A549 (cell line): Measurements from ENCODE around the gene MTMR11. TPM values are rescaled to one million over a fixed set of nuclear protein-coding genes. Genes with fewer than 3 reads are reported as not detected.

Experiments
- ATAC-seq, 2 experiments: fragments of 200-7000 bp in 1 of 2; fragments of >200 bp in 1 of 2; cut with Nextera tagmentation in 1 of 2; cut with Tn5 transposase in 1 of 2; 3 replicates each; pipeline versions ENCODE4 v1.8.0 to v1.9.1; 2018 to 2020; ENCODE audit warnings: mild to moderate bottlenecking in 1 of 2, moderate library complexity in 1 of 2
- CTCF ChIA-PET: fragments of 300-600 bp; sonication (Branson Sonifier 250); formaldehyde crosslinking; extraction: SDS; loops from one replicate; lab custom pipeline; 2021; ENCODE audit warnings: antibody characterized with exemption, inconsistent platforms; lab: Yijun Ruan, JAX
- POLR2A ChIA-PET: fragments of 350-600 bp; formaldehyde crosslinking; extraction: SDS; loops from one replicate; lab custom pipeline; 2021; ENCODE audit warnings: antibody characterized with exemption, inconsistent platforms; lab: Yijun Ruan, JAX
- DNase-seq, 2 experiments: peaks; one replicate each; pipeline versions ENCODE4 v3.0.0 to v3.0.0-alpha.2; 2011 to 2016; ENCODE audit warnings: low read depth in 1 of 2, low spot score in 1 of 2
- FAIRE-seq: peaks from 2 replicates; lab custom pipeline; 2011; peaks lifted over from hg19 to GRCh38; lab: Jason Lieb, UNC
- H3K27ac ChIP-seq, 2 experiments: fragments of >200 bp; sonication (Bioruptor Twin); formaldehyde crosslinking; 3 replicates each; pipeline ENCODE4 v1.5.1; 2016 to 2017
- H3K4me1 ChIP-seq: fragments of >200 bp; sonication (Bioruptor Twin); formaldehyde crosslinking; 3 replicates; pipeline ENCODE4 v1.6.1; 2016
- H3K4me2 ChIP-seq: fragments of >200 bp; sonication (Bioruptor Twin); formaldehyde crosslinking; 3 replicates; pipeline ENCODE4 v1.6.1; 2016
- H3K4me3 ChIP-seq: fragments of >200 bp; sonication (Bioruptor Twin); formaldehyde crosslinking; 3 replicates; pipeline ENCODE4 v1.5.1; 2016
- H3K9me3 ChIP-seq: fragments of >200 bp; sonication (Bioruptor Twin); formaldehyde crosslinking; 3 replicates; pipeline ENCODE4 v1.6.1; 2016
- BHLHE40 ChIP-seq: IDR thresholded peaks from 2 replicates; pipeline ENCODE4 v1.6.1; 2012; ENCODE audit warnings: low read depth, low read length, inconsistent platforms
- EHF ChIP-seq: fragments of 250-450 bp; sonication (Bioruptor Pico); IDR thresholded peaks from 2 replicates; pipeline ENCODE4 v1.5.0; 2020; ENCODE audit warnings: mild to moderate bottlenecking
- ESRRA ChIP-seq: fragments of 150-350 bp; IDR thresholded peaks from 2 replicates; pipeline ENCODE4 v1.6.1; 2014; ENCODE audit warnings: mild to moderate bottlenecking, low read length, borderline replicate concordance
- FOSL2 ChIP-seq, 2 experiments: fragments of 450-650 bp in 1 of 2; fragments of >200 bp in 1 of 2; sonication (Bioruptor Twin) in 1 of 2; formaldehyde crosslinking; IDR thresholded peaks; 2 replicates each; pipeline versions ENCODE4 v1.5.0 to v1.6.1; 2016 to 2020; ENCODE audit warnings: mild to moderate bottlenecking in 1 of 2, moderate library complexity in 1 of 2
- HOXA7 ChIP-seq: fragments of 250-450 bp; sonication (Bioruptor Pico); IDR thresholded peaks from 2 replicates; pipeline ENCODE4 v1.5.0; 2020; ENCODE audit warnings: mild to moderate bottlenecking, moderate library complexity
- KDM5A ChIP-seq: fragments of 200-600 bp; sonication (generic); IDR thresholded peaks from 2 replicates; pipeline ENCODE4 v1.6.1; 2016; ENCODE audit warnings: antibody characterized with exemption, mild to moderate bottlenecking
- MYC ChIP-seq: IDR thresholded peaks from 2 replicates; pipeline ENCODE4 v1.6.1; 2012; ENCODE audit warnings: mild to moderate bottlenecking, inconsistent platforms, low read length, improper control_type of control experiment, borderline replicate concordance
- NFE2L2 ChIP-seq: fragments of 150-350 bp; conservative IDR thresholded peaks from 2 replicates; pipeline ENCODE4 v1.6.1; 2014; ENCODE audit warnings: low read length
- PHF8 ChIP-seq: fragments of 200-600 bp; sonication (generic); IDR thresholded peaks from 2 replicates; pipeline ENCODE4 v1.6.1; 2016; ENCODE audit warnings: low read depth, mild to moderate bottlenecking, antibody characterized with exemption, moderate library complexity, borderline replicate concordance
- POLR2A ChIP-seq: IDR thresholded peaks from 2 replicates; pipeline ENCODE4 v1.6.1; 2012; ENCODE audit warnings: mild to moderate bottlenecking, low read length
- RAD21 ChIP-seq, 2 experiments: fragments of >200 bp in 1 of 2; sonication (Bioruptor Twin) in 1 of 2; formaldehyde crosslinking in 1 of 2; IDR thresholded peaks in 1 of 2; conservative IDR thresholded peaks in 1 of 2; 2 replicates in 1 of 2; 3 replicates in 1 of 2; pipeline ENCODE4 v1.6.1; 2012 to 2018; ENCODE audit warnings: inconsistent platforms in 1 of 2
- RARB ChIP-seq: fragments of 250-450 bp; sonication (Bioruptor Pico); IDR thresholded peaks from 2 replicates; pipeline ENCODE4 v1.8.0; 2021; ENCODE audit warnings: mild to moderate bottlenecking, moderate library complexity
- RCOR1 ChIP-seq: fragments of 150-350 bp; IDR thresholded peaks from 2 replicates; pipeline ENCODE4 v1.6.1; 2014; ENCODE audit warnings: antibody characterized with exemption, low read length, low read depth
- RFX5 ChIP-seq: fragments of 450-650 bp; IDR thresholded peaks from 2 replicates; pipeline ENCODE4 v1.7.1; 2014; ENCODE audit warnings: antibody characterized with exemption, mild to moderate bottlenecking, moderate library complexity
- SMC3 ChIP-seq: fragments of >200 bp; sonication (Bioruptor Twin); formaldehyde crosslinking; IDR thresholded peaks from 3 replicates; pipeline ENCODE4 v1.6.1; 2018; ENCODE audit warnings: inconsistent platforms
- TFCP2L1 ChIP-seq: fragments of 250-450 bp; sonication (Bioruptor Pico); IDR thresholded peaks from 2 replicates; pipeline ENCODE4 v1.5.0; 2021; ENCODE audit warnings: mild to moderate bottlenecking
- ZSCAN20 ChIP-seq: fragments of 250-450 bp; sonication (Bioruptor Pico); IDR thresholded peaks from 2 replicates; pipeline ENCODE4 v1.8.0; 2022; ENCODE audit warnings: mild to moderate bottlenecking, moderate library complexity
- WGBS: methylation state at CpG from one replicate; pipeline ENCODE4 v1.1.6; 2017; ENCODE audit errors: missing lambda C conversion rate; 5-methylcytosine and 5-hydroxymethylcytosine counted together
- polyA plus RNA-seq, 4 experiments: library from polyadenylated mRNA; depleted of rRNA in 3 of 4; stranded (reverse); fragments of >200 nt; fragmentation: RNase III in 1 of 4; extraction: RNeasy Plus Mini Kit Qiagen cat#74134 plus additional on column Dnase treatment in 1 of 4; gene quantifications; 2 replicates in 3 of 4; 3 replicates in 1 of 4; pipeline ENCODE4 v1.2.3, GENCODE V29; 2011 to 2017
- TF ChIP-seq, protein P1 (sequence below): fragments of 450-650 bp; IDR thresholded peaks from 2 replicates; pipeline ENCODE4 v1.6.1; 2014; ENCODE audit warnings: antibody characterized with exemption
- TF ChIP-seq, protein P2 (sequence below): IDR thresholded peaks from 2 replicates; pipeline ENCODE4 v1.6.1; 2012
- TF ChIP-seq, protein P3 (sequence below): IDR thresholded peaks from 2 replicates; pipeline ENCODE4 v1.6.1; 2012
- TF ChIP-seq, protein P4 (sequence below): fragments of >200 bp; sonication (Bioruptor Twin); formaldehyde crosslinking; IDR thresholded peaks from 3 replicates; pipeline ENCODE4 v1.5.1; 2016
- TF ChIP-seq, protein P5 (sequence below): fragments of >200 bp; sonication (Bioruptor Twin); formaldehyde crosslinking; IDR thresholded peaks from 3 replicates; pipeline ENCODE4 v1.6.1; 2016

MTMR11 gene
- polyA plus RNA-seq, 2 of the 4 experiments (the other 2 are of a cell fraction), result 16.2 to 31.2 TPM

DNA sequence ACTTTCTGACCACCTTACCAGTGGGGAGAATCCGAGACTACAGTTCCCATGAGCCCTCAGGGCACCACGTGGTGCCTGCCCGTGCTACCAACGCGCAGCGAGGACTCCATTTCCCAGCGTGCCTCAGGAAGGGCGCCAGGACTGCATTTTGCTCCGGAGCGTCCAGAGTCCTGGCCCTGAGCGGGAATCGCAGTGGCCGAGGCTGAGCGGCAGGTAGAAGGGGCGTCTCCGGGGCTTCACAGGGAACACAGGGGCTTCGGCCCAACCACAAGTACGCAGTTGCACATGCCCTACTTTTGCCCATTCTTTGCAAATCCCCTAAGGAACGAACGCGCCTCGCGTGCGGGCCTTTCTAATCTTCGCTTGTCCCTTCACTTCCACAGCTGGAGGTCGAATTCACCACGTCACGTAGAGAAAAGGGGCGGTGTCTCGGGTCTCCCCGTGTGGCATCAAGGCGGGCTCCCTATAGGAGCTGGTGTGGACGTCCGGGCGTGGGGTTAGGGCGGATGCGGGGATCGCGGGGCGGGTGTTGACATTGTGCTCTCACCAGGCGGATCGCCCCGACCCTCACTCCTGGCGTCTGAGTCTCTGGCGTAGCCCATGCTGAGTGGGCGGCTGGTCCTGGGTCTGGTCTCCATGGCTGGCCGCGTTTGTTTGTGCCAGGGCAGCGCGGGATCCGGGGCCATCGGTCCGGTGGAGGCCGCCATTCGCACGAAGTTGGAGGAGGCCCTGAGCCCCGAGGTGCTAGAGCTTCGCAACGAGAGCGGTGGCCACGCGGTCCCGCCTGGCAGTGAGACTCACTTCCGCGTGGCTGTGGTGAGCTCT, 37.0 kb downstream of the MTMR11 start, which contains the start of gene BOLA1 (continued):
- TF ChIP-seq, protein P1, sequence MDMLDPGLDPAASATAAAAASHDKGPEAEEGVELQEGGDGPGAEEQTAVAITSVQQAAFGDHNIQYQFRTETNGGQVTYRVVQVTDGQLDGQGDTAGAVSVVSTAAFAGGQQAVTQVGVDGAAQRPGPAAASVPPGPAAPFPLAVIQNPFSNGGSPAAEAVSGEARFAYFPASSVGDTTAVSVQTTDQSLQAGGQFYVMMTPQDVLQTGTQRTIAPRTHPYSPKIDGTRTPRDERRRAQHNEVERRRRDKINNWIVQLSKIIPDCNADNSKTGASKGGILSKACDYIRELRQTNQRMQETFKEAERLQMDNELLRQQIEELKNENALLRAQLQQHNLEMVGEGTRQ, result peak; percentile 96
- TF ChIP-seq, protein P2, sequence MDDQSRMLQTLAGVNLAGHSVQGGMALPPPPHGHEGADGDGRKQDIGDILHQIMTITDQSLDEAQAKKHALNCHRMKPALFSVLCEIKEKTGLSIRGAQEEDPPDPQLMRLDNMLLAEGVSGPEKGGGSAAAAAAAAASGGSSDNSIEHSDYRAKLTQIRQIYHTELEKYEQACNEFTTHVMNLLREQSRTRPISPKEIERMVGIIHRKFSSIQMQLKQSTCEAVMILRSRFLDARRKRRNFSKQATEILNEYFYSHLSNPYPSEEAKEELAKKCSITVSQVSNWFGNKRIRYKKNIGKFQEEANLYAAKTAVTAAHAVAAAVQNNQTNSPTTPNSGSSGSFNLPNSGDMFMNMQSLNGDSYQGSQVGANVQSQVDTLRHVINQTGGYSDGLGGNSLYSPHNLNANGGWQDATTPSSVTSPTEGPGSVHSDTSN, result no peak
- no peak for TF ChIP-seq RARB
- TF ChIP-seq, all 56 proteins: peak for 8

DNA sequence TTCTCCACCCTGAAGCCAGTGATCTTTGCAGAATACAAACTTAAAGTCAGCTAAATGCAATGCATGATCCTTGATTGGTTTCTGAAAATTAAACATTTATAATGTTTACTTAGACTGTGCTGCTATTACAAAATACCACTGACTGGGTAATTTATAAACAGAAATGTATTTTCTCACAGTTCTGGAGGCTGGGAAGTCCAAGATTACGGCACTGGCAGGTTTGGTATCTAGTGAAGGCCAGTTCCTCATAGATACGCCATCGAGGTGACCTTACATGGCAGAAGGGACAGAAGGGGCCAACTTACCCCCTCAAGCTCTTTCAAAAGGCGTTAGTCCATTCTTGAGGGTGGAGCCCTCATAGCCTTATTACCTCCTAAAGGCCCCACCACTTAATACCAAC, 40.1 kb downstream of the MTMR11 start:
- peaks cover 8% of the 10 kb centered on the region for H3K4me1 ChIP-seq
- 77% methylated on average over 4 of the region's 4 CpGs for WGBS
- no peak overlapping the region for H3K4me2 ChIP-seq
- ATAC-seq (no peak), DNase-seq (no peak), FAIRE-seq (no peak)
- TF ChIP-seq POLR2A, result no peak
- no peak for TF ChIP-seq KDM5A
- TF ChIP-seq HOXA7 (CRISPR knock-in tag), result no peak
- TF ChIP-seq ESRRA, result no peak
- TF ChIP-seq EHF (CRISPR knock-in tag), result no peak
- TF ChIP-seq NFE2L2, result no peak
- no peak for TF ChIP-seq RFX5
- no peak overlapping the region for H3K4me3 ChIP-seq
- no peak overlapping the region for H3K27ac ChIP-seq
- CTCF ChIA-PET, result no interaction called here
- POLR2A ChIA-PET, result no interaction called here
- no peaks in the 10 kb centered on the region for H3K9me3 ChIP-seq

DNA sequence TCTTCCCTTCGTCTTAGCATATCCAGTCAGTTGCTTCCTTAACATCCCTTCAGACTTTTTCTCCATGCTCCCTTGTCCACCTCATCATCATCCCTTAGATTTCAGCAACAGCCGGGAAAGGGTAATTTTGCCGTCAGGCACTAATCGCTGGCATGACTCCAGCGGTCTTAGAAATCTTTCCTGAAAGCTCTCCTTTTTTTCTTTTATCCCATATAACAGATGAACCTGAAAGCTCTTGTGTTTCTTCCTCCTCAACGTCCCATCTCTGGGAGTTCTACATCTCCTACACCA, 47.7 kb downstream of the MTMR11 start:
- Histone ChIP-seq H3K4me2 (peak overlapping the region; percentile 78), H3K4me1 (peaks cover 20% of the 10 kb centered on the region), H3K9me3 (no peaks in the 10 kb centered on the region), H3K4me3 (peak overlapping the region; percentile 54), H3K27ac (peak overlapping the region; percentile 91 to 96)
- no peak for FAIRE-seq
- ATAC-seq, result no peak
- ChIA-PET CTCF (interaction anchor here (0.6 to 4.0 kb wide), 37 partner anchors 10 to 298 kb away, joined by 3 to 32 read pairs (median 4); partner anchors contain the start of genes OTUD7B and VPS45), POLR2A (interaction anchor here (3.3 to 4.8 kb wide), 5 partner anchors 10 to 298 kb away, joined by 16 to 70 read pairs (median 28); partner anchors contain the start of genes BOLA1, MTMR11 and SF3B4)
- no peak for DNase-seq
- no peak for TF ChIP-seq MYC
- TF ChIP-seq ZSCAN20 (CRISPR knock-in tag), result no peak
- 0 out of 2 replicates have a peak, but pooled peaks have one; percentile 4 for TF ChIP-seq TFCP2L1 (CRISPR knock-in tag)
- TF ChIP-seq SMC3, result no peak
- no peak for TF ChIP-seq FOSL2 (IDR thresholded peaks at IDR 0.05)
- TF ChIP-seq FOSL2 (CRISPR knock-in tag; IDR thresholded peaks at IDR 0.05), result no peak
- 24% methylated on average over 6 of the region's 6 CpGs for WGBS

DNA sequence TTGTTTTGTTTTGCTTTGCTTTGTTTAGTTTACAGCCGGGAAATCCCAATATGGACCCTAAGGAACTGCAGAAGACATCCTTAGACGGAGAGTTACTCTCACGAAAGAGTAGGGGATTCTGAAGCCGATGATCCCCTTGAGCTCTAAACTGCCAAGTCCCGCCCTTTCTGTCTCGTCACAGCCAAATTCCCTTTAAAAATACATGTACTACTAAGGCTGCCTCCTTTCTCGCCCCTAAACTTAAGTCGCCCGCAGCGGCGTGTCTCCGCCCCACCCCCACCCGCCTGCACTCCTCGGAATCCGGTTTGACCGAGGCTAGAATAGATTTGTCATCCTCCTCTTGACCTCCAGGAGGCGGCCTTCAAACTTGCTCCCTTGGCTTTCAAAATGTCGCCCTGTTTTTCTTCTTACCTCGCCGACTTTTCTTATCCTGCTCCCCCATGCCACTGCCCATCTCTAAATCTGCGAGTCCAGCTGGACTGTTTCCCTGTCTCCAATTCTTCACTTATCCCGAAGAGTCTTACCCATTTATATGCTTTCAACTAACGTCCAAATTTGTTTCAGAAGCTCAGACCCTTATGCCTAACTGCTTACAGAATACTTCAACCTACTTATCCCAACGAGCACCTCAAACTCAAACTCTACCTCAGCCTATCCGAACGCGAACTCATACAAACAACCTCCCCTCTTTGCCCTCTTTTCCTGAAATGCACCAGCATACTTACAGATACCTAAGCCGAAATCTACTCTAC, 48.3 kb downstream of the MTMR11 start:
- Histone ChIP-seq H3K27ac (peak overlapping the region; percentile 91 to 96), H3K4me3 (peak overlapping the region; percentile 54), H3K4me1 (peaks cover 22% of the 10 kb centered on the region), H3K4me2 (peak overlapping the region; percentile 78), H3K9me3 (no peaks in the 10 kb centered on the region)
- FAIRE-seq (no peak), DNase-seq (peak; percentile 68 to 95), ATAC-seq (peak; percentile 31 to 37)
- WGBS, result 2% methylated on average over 24 of the region's 28 CpGs
- ChIA-PET POLR2A (interaction anchor here (0.9 to 4.8 kb wide), 20 partner anchors 11 to 475 kb away, joined by 3 to 70 read pairs (median 6); partner anchors contain the start of genes BOLA1, MTMR11, OTUD7B and PLEKHO1), CTCF (interaction anchor here (0.6 to 4.0 kb wide), 45 partner anchors 9 to 299 kb away, joined by 3 to 32 read pairs (median 4); partner anchors contain the start of genes BOLA1, OTUD7B and VPS45)
- TF ChIP-seq BHLHE40 (no peak), RCOR1 (no peak), RARB (0 out of 2 replicates have a peak, but pooled peaks have one; percentile 18), TFCP2L1 (CRISPR knock-in tag) (0 out of 2 replicates have a peak, but pooled peaks have one; percentile 6), ZSCAN20 (CRISPR knock-in tag) (no peak), RAD21 (conservative IDR thresholded peaks at IDR 0.05 in 1 of 2, IDR thresholded peaks at IDR 0.05 in 1 of 2) (peak; percentile 65 to 68; a peak in 4 of 5 replicates), HOXA7 (CRISPR knock-in tag) (0 out of 2 replicates have a peak, but pooled peaks have one; percentile 24), SMC3 (peak; percentile 81), PHF8 (0 out of 2 replicates have a peak, but pooled peaks have one; percentile 7), KDM5A (no peak), POLR2A (peak; percentile 56)
- TF ChIP-seq, protein P3, sequence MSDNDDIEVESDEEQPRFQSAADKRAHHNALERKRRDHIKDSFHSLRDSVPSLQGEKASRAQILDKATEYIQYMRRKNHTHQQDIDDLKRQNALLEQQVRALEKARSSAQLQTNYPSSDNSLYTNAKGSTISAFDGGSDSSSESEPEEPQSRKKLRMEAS, result peak; percentile 54; the same call in 1 of the 2 replicates
- TF ChIP-seq, protein P4, sequence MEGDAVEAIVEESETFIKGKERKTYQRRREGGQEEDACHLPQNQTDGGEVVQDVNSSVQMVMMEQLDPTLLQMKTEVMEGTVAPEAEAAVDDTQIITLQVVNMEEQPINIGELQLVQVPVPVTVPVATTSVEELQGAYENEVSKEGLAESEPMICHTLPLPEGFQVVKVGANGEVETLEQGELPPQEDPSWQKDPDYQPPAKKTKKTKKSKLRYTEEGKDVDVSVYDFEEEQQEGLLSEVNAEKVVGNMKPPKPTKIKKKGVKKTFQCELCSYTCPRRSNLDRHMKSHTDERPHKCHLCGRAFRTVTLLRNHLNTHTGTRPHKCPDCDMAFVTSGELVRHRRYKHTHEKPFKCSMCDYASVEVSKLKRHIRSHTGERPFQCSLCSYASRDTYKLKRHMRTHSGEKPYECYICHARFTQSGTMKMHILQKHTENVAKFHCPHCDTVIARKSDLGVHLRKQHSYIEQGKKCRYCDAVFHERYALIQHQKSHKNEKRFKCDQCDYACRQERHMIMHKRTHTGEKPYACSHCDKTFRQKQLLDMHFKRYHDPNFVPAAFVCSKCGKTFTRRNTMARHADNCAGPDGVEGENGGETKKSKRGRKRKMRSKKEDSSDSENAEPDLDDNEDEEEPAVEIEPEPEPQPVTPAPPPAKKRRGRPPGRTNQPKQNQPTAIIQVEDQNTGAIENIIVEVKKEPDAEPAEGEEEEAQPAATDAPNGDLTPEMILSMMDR, result peak; percentile 69
- TF ChIP-seq, protein P5, sequence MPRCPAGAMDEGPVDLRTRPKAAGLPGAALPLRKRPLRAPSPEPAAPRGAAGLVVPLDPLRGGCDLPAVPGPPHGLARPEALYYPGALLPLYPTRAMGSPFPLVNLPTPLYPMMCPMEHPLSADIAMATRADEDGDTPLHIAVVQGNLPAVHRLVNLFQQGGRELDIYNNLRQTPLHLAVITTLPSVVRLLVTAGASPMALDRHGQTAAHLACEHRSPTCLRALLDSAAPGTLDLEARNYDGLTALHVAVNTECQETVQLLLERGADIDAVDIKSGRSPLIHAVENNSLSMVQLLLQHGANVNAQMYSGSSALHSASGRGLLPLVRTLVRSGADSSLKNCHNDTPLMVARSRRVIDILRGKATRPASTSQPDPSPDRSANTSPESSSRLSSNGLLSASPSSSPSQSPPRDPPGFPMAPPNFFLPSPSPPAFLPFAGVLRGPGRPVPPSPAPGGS, result peak; percentile 80; the same call in 2 of the 3 replicates
